Left ventricle myocardium superior (tissue), 1 donor: ENCODE data around the gene HEXIM1. TPM values are rescaled to one million over a fixed set of nuclear protein-coding genes. Genes with fewer than 3 reads are reported as not detected.
A peak's percentile ranks its signal among the peaks of the same experiment; 100 is the strongest.

Source experiments
- ATAC-seq: fragments of 200-7000 bp; cut with Tn5 transposase; one replicate; pipeline ENCODE4 v1.9.1; 2020; ENCODE audit warnings: mild to moderate bottlenecking, moderate library complexity
- DNase-seq: peaks from one replicate; pipeline ENCODE4 v3.0.0-alpha.2; 2020
- intact Hi-C: fragments of 100-400 bp; cut with micrococcal nuclease; formaldehyde crosslinking; loops from one replicate; pipeline ENCODE4 v1.11.0; 2022
- total RNA-seq: library from RNA; stranded (reverse); fragmentation: NEBNext Ultra II Directional; extraction: Animal tissue kit (Norgen Biotek cat#: 25700); gene quantifications from one replicate; pipeline ENCODE4 v1.2.1, GENCODE V29; 2021
- donor health status: DM: no; HTN: yes; CAD: no; lungs with severe emphysema.

The HEXIM1 gene
- total RNA-seq, 1 donor from 2014 or later = 35.1 TPM

DNA sequence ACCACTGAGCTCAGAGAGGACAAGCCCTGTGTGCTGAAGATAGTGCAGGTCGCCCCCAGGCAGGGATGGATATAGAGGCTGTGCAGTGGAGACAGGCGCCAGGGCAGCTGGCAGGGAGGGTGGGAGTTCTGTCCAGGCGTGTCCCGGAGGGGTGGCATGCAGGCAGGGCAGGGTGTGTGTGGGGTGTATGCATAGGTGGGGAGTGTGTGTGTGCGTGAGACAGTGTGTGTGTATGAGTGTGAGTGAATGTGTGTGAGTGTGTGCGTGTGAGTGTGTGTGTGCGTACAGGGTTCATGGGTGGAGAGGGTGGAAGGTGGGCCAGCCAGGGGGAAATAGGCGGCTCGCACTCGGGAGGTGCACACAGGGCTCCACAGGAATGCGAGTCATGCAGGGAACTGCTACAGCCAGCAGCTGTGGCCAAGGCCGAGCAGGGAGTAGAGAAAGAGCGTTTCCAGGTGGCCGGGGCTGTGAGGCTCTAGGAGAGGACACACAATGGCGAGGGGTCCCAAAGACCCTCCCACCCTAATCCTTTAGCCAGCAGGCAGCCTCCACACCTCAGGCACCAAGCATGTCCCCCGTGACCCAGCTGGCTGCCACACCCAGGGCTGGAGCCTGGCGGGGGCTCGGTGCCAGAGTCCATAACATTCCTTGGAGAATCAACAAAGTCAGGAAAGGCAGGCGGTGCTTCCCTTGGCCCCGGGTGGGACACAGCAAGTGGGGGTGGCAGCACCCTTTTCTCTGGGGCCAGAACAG lies 20.6 kb upstream of the HEXIM1 start:
- DNase-seq (peak; percentile 80), ATAC-seq (peak; percentile 28)

DNA sequence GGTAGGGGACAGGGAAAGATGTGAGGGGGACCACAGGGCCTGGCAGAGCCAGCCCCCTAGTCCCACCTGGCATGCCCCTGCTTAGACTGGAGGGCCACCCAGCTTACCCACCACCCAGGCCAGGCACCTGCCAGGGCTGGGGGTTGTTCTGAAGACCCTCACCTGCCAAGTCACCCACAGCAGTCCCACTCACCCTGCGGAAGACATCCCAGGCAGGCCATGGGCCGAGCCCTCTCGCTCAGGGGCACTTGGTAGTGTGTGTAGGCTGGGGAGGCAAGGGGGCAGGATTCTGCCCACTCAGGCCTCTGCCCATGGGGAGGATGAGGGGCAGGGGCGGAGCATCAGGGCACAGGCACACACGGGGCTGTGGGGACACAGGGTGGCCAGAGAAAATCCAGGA lies 19.9 kb upstream of the HEXIM1 start:
- no peak for ATAC-seq
- DNase-seq = peak; percentile 29
- intact Hi-C loops = no loop called here

More for the DNA sequence above, 20.6 kb upstream of the HEXIM1 start:
- intact Hi-C loops = no loop called here

DNA sequence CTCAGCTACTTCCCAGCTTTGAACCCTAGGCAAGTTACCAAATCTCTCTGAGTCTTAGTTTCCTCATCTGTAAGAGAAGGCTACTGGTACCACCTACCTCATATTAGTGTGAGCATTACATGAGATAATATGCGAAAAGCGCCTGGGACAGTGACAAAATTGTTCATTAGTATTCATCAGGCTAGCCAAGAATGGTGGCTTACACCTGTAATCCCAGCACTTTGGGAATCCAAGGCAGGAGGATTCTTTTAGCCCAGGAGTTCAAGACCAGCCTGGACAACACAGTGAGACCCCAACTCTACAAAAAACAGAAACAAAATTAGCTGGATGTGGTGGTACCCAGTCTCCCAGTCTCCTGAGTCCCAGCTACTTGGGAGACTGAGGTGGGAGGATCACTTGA lies 19.3 kb upstream of the HEXIM1 start:
- ATAC-seq = no peak
- no peak for DNase-seq
- intact Hi-C loops = no loop called here

DNA sequence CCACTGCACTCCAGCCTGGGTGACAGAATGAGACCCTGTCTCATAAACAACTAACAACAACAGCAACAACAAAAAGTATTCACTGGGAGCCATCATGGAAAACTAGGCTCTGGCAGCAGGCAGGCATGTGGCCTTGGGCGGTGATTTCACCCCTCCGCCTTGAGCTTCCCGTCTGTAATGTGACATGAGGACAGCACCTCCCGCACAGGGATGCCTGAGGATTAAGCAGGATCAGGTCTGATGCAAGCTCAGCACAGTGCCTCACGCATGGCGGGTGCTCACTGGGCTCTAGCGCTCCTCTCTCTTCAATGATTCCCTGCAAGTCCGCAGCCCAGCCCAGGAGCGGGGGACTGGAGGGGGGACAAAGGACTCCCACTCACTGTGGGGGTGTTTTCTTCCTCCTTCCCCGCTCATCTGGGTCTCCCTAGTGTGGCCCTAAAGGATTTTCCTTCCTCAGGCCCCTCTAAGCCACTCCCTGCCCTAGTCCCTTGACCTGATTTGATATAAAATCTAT lies 18.8 kb upstream of the HEXIM1 start:
- intact Hi-C loops = no loop called here
- DNase-seq (peak; percentile 61), ATAC-seq (peak; percentile 2)

- DNase-seq (peak; percentile 46), ATAC-seq (no peak)
- intact Hi-C loops = no loop called here
Measured at GRCh38 chr17:45129940-45130680, 18.2 kb upstream of the HEXIM1 start.

GRCh38 chr17:45130681-45131615 lies 17.3 kb upstream of the HEXIM1 start:
- DNase-seq = peak; percentile 31
- intact Hi-C loops = no loop called here
- ATAC-seq = no peak

GRCh38 chr17:45131616-45132319 lies 16.5 kb upstream of the HEXIM1 start:
- ATAC-seq (no peak), DNase-seq (peak; percentile 76)
- intact Hi-C loops = no loop called here

DNA sequence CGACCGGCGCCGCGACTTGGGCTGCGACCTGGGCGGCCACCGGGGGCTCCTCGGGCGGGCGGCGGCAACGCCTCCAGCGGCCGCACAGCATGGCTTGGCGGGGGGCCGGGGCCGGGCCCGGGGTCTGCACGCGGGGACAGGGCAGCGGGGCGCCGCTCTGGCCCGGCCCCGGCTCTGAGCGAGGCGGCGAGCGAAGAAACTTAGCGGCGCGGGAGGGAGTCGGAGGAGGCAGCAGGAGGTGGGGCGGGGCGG lies 16.0 kb upstream of the HEXIM1 start, which contains the start of gene PLCD3:
PLCD3 (minus strand) TSS at position 196 of the 252 bp plus-strand sequence; CDS start at position 91, 105 bp downstream.
- intact Hi-C loops = no loop called here
- DNase-seq (no peak), ATAC-seq (no peak)

- intact Hi-C loops = no loop called here
- peak; percentile 92 for DNase-seq
- peak; percentile 78 for ATAC-seq
Measured at GRCh38 chr17:45132572-45133463, 15.5 kb upstream of the HEXIM1 start.

DNA sequence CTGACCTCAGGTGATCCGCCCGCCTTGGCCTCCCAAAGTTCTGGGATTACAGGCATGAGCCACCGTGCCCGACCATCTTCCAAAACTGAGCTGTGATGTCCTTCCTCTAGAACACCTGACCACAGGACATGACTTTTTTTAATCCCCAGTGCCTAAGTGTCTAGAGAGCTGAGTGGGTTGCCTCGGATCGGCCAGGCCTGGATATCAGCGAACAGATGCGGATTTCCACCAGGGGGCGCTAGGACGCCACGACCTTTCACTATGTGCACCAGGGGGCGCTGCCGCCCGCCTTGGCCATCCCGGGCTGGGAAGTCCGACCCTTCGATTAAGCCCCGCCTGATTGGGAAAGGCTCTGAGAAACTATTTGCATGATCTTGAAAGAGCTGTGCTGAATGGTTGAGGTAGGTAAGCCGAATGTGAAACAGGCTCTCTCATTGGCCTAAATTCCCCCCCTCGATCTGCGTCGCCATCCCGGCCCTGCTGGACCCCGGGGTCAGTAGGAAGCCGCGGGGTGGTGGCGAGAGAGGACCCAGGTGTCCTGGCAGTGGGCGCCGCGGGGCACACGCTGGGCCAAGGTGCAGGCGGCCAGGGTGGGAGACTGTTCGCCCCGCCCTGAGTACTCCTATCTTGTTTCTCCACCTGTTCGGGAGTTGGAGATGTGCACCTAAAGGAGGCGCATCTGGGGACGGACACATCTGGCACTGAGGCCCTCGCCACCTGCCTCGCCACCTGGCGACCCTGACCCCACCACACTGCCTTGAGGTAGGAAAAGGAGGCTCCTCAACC lies 12.9 kb upstream of the HEXIM1 start, which contains the start of gene ACBD4:
ACBD4 (plus strand) TSS at position 496 of the 786 bp plus-strand sequence. CDS start 458 bp downstream, outside the sequence.
- peak; percentile 97 for DNase-seq
- intact Hi-C loops = no loop called here
- ATAC-seq = peak; percentile 73

GRCh38 chr17:45135978-45136791 lies 12.1 kb upstream of the HEXIM1 start:
- DNase-seq (no peak), ATAC-seq (no peak)
- intact Hi-C loops = no loop called here

- DNase-seq (no peak), ATAC-seq (no peak)
- intact Hi-C loops = no loop called here
Measured at GRCh38 chr17:45136846-45137560, 11.3 kb upstream of the HEXIM1 start.

GRCh38 chr17:45137561-45138305 lies 10.5 kb upstream of the HEXIM1 start:
- DNase-seq = no peak
- intact Hi-C loops = no loop called here

DNA sequence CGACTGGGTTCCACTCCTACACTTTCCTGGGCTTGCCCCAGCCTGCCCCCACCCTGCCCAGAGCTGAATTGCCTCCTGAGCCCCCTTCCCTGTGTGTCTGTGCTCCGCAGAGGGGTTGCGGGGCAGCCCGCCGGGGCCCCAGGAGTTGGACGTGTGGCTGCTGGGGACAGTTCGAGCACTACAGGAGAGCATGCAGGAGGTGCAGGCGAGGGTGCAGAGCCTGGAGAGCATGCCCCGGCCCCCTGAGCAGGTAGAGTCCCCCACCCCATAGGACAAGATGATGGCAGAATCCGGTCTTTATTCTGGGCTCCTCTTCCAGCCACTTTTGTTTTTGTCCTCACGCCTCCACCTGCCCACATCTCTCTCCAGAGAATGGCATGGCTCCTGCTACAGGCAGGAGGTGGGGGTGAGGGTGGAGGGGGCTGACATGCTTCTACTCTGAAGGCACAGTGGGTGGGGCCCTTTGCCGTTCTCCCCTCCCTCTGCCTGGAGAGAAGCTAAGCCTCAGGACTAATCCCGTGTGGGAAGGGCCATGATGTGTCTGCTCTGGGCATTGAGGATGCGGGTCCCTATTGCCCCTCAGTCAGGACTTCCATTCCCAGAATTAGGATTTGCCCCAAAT lies 9.3 kb upstream of the HEXIM1 start:
- ATAC-seq = no peak
- no peak for DNase-seq
- intact Hi-C loops = no loop called here

More at GRCh38 chr17:45137561-45138305, 10.5 kb upstream of the HEXIM1 start:
- ATAC-seq = no peak
